MCF 10A (cell line): Measurements from ENCODE around the gene EHMT1. TPM values are rescaled to one million over a fixed set of nuclear protein-coding genes. Genes with fewer than 3 reads are reported as not detected.

Experiments
- BruUV-seq: library from RNA; stranded (reverse); fragments of 400-500 nt; replicated peaks from 2 replicates; lab custom pipeline; 2021; lab: Mats Ljungman, UMichigan
- CTCF ChIA-PET: fragments of 300-600 bp; sonication (Branson Sonifier 250); formaldehyde crosslinking; extraction: SDS; loops from one replicate; lab custom pipeline; 2021; ENCODE audit warnings: antibody characterized with exemption, inconsistent platforms; lab: Yijun Ruan, JAX
- POLR2A ChIA-PET: fragments of 300-600, 350-650 bp; sonication (Branson Sonifier 250); formaldehyde crosslinking; extraction: SDS; loops from one replicate; lab custom pipeline; 2020; ENCODE audit warnings: antibody characterized with exemption, inconsistent platforms; lab: Yijun Ruan, JAX
- DNase-seq: peaks from one replicate; pipeline ENCODE4 v3.0.0-alpha.2; 2018; ENCODE audit not compliant: unreplicated experiment
- H3K27ac Mint-ChIP-seq: one replicate; pipeline ENCODE4 v1.8.0; 2022; ENCODE audit warnings: mild to moderate bottlenecking, low read depth, mixed read lengths; ENCODE audit not compliant: unreplicated experiment
- H3K27me3 Mint-ChIP-seq: one replicate; pipeline ENCODE4 v1.8.0; 2022; ENCODE audit warnings: mixed read lengths; ENCODE audit not compliant: insufficient read depth, unreplicated experiment
- H3K36me3 Mint-ChIP-seq: one replicate; pipeline ENCODE4 v1.8.0; 2022; ENCODE audit warnings: mild to moderate bottlenecking, moderate library complexity, mixed read lengths; ENCODE audit not compliant: insufficient read depth, unreplicated experiment
- H3K4me1 Mint-ChIP-seq: one replicate; pipeline ENCODE4 v1.8.0; 2022; ENCODE audit warnings: mixed read lengths; ENCODE audit not compliant: insufficient read depth, unreplicated experiment
- H3K4me3 Mint-ChIP-seq: one replicate; pipeline ENCODE4 v1.8.0; 2022; ENCODE audit warnings: mild to moderate bottlenecking, moderate library complexity, mixed read lengths; ENCODE audit not compliant: unreplicated experiment
- H3K9me3 Mint-ChIP-seq: one replicate; pipeline ENCODE4 v1.8.0; 2022; ENCODE audit warnings: mixed read lengths; ENCODE audit not compliant: unreplicated experiment
- CTCF ChIP-seq: fragments of 200-600 bp; IDR thresholded peaks from one replicate; pipeline ENCODE4 v1.8.0; 2022; ENCODE audit warnings: antibody characterized with exemption, mild to moderate bottlenecking; ENCODE audit not compliant: unreplicated experiment
- intact Hi-C: fragments of 100-400 bp; cut with micrococcal nuclease; formaldehyde crosslinking; loops from 2 replicates; pipeline ENCODE4 v1.14.1; 2022
- total RNA-seq: library from RNA; stranded (reverse); gene quantifications from 2 replicates; pipeline ENCODE4 v1.2.3, GENCODE V29; 2022

Gene EHMT1
- total RNA-seq, 1 experiment from 2014 or later: 79.7 TPM

- DNase-seq: no peak
- TF ChIP-seq CTCF: no peak
- Mint-ChIP-seq H3K4me3 (no peak overlapping the region), H3K36me3 (peaks cover 26% of the 10 kb centered on the region), H3K4me1 (peaks cover 26% of the 10 kb centered on the region), H3K9me3 (no peaks in the 10 kb centered on the region), H3K27me3 (no peaks in the 10 kb centered on the region), H3K27ac (peak overlapping the region; percentile 7)
- intact Hi-C loops: no loop called here
- ChIA-PET CTCF (no interaction called here), POLR2A (interaction anchor here (1.5 kb wide), 1 partner anchor 10 kb away, joined by 3 read pairs; no protein-coding TSS in a partner anchor)
- BruUV-seq: no TSS peak
Measured at GRCh38 chr9:137631345-137632229, 12.8 kb downstream of the EHMT1 start.

- intact Hi-C loops: no loop called here
- H3K27ac Mint-ChIP-seq: peak overlapping the region; percentile 7
- H3K9me3 Mint-ChIP-seq: no peaks in the 10 kb centered on the region
- no peaks in the 10 kb centered on the region for H3K27me3 Mint-ChIP-seq
- H3K4me1 Mint-ChIP-seq: peaks cover 26% of the 10 kb centered on the region
- no TSS peak for BruUV-seq
- H3K36me3 Mint-ChIP-seq: peaks cover 25% of the 10 kb centered on the region
- DNase-seq: no peak
- ChIA-PET POLR2A (interaction anchor here (0.8 to 1.5 kb wide), 3 partner anchors 9 to 12 kb away, joined by 3 to 7 read pairs (median 3); no protein-coding TSS in a partner anchor), CTCF (interaction anchor here (0.6 kb wide), 1 partner anchor 107 kb away, joined by 4 read pairs; no protein-coding TSS in a partner anchor)
- no peak overlapping the region for H3K4me3 Mint-ChIP-seq
- no peak for TF ChIP-seq CTCF
Measured at GRCh38 chr9:137632230-137633161, 13.7 kb downstream of the EHMT1 start.

- no peak overlapping the region for H3K27ac Mint-ChIP-seq
- intact Hi-C loops: no loop called here
- POLR2A ChIA-PET: no interaction called here
- no peak overlapping the region for H3K4me3 Mint-ChIP-seq
- H3K4me1 Mint-ChIP-seq: peaks cover 21% of the 10 kb centered on the region
- H3K36me3 Mint-ChIP-seq: peaks cover 17% of the 10 kb centered on the region
- no TSS peak for BruUV-seq
- CTCF ChIA-PET: interaction anchor here (0.6 kb wide), 1 partner anchor 88 kb away, joined by 3 read pairs; no protein-coding TSS in a partner anchor
- no peaks in the 10 kb centered on the region for H3K27me3 Mint-ChIP-seq
- no peaks in the 10 kb centered on the region for H3K9me3 Mint-ChIP-seq
- DNase-seq: no peak
- TF ChIP-seq CTCF: no peak
Measured at GRCh38 chr9:137634016-137634415, 15.2 kb downstream of the EHMT1 start.
